Hematopoietic multipotent progenitor cell treated with erythropoietin and hydrocortisone succinate and interleukin-3 and kit ligand, for 15 days (in vitro differentiated cells): ENCODE results near the gene H3-3A.

Source experiments
- DNase-seq: peaks from one replicate; pipeline ENCODE4 v3.0.0-alpha.2; 2015; ENCODE audit warnings: low spot score

H3-3A gene

GRCh38 chr1:226062558-226063223 is at the start of gene H3-3A:
Gene H3-3A, plus strand, starts transcription at chr1:226062716. Its CDS starts 1,636 bp downstream, at chr1:226064352.
- peak; percentile 97 for DNase-seq

GRCh38 chr1:226017070-226017469 is 45.4 kb upstream of the H3-3A start:
- DNase-seq: no peak

DNA sequence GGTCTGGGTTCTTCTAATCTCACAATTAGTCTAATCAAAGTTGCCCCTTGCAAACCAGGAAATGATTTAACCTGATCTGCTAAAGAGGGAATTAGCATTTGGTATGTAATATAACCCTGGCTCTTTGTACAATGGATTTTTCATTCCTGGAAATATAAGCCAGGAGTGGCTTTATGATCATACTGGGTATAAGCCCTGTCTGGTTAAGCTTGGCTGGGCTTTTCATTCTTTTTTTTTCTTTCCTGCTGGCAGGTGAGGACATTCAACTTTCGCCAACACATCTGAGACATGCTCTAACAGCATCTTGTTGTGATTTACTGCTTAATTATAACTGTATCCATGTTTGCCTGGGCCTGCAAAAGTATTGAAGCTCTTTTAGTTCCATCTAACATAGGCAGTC is 42.9 kb upstream of the H3-3A start:
- DNase-seq: no peak

DNA sequence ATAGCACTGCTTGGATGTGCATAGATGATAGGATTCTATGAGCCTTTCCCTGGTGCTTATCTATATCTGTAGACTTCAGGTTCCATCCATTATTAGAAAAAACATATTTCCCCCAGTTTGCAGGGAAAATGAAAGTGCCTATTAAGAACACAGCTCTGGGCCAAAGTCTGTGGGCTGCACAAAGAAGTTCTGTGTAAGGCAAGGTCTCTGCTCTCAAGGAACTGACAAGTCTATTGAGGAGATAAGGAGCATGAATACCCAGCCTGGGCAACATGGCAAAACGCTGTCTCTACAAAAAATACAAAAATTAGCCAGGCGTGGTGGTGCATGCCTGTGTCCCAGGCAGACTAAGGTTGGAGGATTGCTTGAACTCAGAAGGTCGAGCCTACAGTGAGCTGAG is 41.1 kb upstream of the H3-3A start:
- DNase-seq: no peak

GRCh38 chr1:226021801-226022200 is 40.7 kb upstream of the H3-3A start:
- DNase-seq: no peak

GRCh38 chr1:226023735-226024134 is 38.8 kb upstream of the H3-3A start:
- no peak for DNase-seq

- no peak for DNase-seq
These were observed 35.7 kb upstream of the H3-3A start for GRCh38 chr1:226026833-226027232.

DNA sequence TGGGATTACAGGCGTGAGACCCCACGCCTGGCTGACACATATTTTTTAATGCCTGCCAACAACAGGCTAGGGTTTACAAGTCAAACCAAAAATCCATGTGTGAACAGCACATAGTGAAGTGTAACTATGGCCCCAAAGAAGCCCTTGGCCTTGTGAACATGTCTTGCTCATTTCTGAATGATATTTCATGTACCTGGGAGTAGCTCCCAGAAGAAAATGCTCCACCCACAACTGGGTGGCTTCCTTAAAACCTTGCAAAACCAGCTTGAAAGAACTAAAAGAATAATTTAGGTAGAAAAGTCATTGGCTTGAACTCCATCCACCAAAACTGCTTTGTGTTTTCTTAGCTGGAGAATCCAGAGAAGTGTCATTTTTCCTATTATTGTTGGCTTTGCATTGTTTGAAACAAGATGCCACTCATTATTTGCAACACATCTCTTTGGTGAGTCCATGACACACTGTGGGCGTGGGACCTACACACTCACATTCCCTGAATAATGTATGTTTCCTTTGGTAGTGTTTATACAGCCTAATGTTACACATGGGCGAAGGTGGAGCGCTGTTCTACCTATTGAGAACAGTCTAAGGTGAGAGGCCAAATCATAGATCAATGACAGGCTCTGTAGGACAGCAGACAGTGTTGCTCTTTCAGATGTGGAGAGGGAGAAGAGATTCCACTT is 34.8 kb upstream of the H3-3A start:
- no peak for DNase-seq

DNA sequence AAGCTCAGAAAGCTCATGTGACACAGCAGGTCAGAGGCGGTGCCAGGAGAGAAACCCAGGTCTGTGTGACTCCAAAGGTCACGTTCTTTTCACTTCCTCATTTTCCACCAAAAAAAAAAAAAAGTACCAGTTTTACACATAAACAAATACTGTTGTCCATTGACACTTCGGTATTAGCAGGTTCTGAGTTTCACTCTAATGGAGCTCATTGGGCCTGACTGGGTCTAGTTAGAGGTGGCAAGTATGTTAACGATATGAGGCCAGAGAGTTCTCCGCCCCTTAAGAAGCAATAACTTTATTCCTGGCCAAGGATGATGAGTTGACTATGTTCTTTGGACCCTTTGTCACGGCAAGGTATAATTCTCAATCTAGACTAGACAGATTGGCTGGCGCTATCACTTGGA is 33.4 kb upstream of the H3-3A start:
- DNase-seq: no peak

GRCh38 chr1:226029568-226030225 is 32.8 kb upstream of the H3-3A start:
- DNase-seq: no peak

GRCh38 chr1:226033582-226033981 is 28.9 kb upstream of the H3-3A start:
- DNase-seq: no peak

DNA sequence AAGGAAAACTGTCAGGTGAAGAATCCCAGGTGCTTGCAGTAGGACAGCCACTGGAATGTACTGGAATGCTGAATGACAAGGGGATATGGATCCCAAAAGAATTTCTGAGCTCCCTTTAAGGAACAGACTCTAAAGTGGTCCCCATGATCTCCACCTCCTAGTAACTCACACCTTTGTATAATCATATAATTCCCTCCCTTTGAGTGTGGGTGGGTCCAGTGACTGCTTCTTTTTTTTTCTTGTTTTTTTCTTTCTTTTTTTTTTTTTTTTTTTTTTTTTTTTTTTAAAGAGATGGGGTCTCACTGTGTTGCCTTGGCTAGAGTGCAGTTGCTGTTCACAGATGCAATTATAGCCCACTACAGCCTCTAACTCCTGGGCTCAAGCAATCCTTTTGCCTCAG is 28.5 kb upstream of the H3-3A start:
- no peak for DNase-seq

DNA sequence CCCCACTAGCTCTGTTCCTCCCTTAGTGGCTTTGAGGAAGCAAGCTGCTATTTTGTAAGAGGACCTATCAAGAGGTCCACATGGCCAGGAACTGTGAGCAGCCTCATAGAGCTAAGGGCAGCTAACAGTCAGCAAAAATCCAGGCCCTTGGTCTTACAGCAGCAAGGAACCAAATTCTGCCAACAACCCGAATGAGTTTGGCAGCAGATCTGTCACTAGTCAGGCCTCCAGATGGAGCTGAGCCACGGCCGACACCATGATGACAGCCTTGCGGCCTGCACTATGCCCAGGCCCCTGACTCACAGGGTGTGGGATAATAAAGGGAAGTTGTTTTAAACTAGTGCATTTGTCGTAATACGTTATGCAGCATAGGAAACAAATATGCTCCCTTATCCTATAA is 28.0 kb upstream of the H3-3A start:
- peak; percentile 47 for DNase-seq

DNA sequence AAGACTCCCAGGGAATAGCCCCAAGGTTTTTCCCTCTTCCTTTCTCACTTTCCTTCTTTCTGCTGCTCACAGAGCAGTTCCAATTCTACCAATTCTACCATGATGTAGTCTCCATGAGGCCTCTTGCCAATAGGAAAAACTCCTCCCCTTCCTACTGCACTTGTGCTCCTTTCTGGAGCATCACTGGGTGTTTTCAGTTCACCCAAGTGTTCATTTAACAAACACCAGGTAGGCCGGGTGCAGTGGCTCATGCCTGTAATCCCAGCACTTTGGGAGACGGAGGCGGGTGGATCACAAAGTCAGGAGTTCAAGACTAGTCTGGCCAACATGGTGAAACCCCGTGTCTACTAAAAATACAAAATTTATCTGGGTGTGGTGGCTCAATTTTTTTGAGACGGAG is 26.6 kb upstream of the H3-3A start:
- no peak for DNase-seq

DNA sequence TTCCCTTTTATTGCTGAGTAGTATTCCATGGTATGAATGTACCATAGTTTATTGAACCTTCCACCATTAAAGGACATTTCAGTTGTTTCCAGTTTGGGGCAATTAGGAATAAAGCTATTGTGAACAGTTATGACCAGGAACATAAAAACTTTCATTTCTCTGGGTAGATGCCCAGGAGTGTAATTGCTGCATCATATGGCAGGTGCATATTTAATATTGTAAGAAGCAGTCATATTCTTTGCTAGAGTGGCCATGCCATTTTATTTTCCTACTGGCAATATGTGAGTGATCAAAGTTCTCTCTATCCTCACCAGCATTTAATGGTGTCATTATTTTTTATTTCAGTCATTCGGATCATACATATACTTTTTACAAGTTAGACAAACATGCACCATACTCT is 23.9 kb upstream of the H3-3A start:
- no peak for DNase-seq

GRCh38 chr1:226041419-226041818 is 21.1 kb upstream of the H3-3A start:
- no peak for DNase-seq

- DNase-seq: no peak
These were observed 17.9 kb upstream of the H3-3A start for GRCh38 chr1:226044514-226045101.

GRCh38 chr1:226046240-226046639 is 16.3 kb upstream of the H3-3A start:
- no peak for DNase-seq

- DNase-seq: no peak
These were observed 15.0 kb upstream of the H3-3A start for GRCh38 chr1:226047495-226047894.

GRCh38 chr1:226048886-226049285 is 13.6 kb upstream of the H3-3A start:
- no peak for DNase-seq

GRCh38 chr1:226050133-226050532 is 12.4 kb upstream of the H3-3A start:
- no peak for DNase-seq

GRCh38 chr1:226051365-226051764 is 11.2 kb upstream of the H3-3A start:
- no peak for DNase-seq

DNA sequence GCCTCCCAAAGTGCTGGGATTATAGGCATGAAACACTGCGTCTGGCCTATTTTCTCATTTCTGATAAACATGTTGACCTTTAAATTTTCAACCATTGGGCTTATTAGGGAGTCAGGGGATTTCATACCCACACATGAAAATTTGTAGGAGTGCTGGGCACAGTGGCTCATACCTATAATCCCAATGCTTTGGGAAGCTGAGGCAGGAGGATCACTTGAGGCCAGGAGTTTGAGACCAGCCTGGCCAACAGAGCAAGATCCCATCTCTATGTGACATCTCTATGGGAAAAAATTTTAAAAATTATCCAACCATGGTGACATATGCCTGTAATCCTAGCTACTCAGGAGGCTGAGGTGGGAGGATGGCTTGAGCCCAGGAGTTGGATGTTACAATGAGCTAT is 10.5 kb upstream of the H3-3A start:
- DNase-seq: no peak
